NCI-H146 treated with DMSO at 0.1 percent for 48 hours (cell line): ENCODE measurements around the gene P3H4.
A peak's percentile ranks its signal among the peaks of the same experiment; 100 is the strongest.

Experiments
- DNase-seq: peaks from one replicate; lab custom pipeline; 2025; ENCODE audit not compliant: unreplicated experiment; lab: John Stamatoyannopoulos, UW

The P3H4 gene

DNA sequence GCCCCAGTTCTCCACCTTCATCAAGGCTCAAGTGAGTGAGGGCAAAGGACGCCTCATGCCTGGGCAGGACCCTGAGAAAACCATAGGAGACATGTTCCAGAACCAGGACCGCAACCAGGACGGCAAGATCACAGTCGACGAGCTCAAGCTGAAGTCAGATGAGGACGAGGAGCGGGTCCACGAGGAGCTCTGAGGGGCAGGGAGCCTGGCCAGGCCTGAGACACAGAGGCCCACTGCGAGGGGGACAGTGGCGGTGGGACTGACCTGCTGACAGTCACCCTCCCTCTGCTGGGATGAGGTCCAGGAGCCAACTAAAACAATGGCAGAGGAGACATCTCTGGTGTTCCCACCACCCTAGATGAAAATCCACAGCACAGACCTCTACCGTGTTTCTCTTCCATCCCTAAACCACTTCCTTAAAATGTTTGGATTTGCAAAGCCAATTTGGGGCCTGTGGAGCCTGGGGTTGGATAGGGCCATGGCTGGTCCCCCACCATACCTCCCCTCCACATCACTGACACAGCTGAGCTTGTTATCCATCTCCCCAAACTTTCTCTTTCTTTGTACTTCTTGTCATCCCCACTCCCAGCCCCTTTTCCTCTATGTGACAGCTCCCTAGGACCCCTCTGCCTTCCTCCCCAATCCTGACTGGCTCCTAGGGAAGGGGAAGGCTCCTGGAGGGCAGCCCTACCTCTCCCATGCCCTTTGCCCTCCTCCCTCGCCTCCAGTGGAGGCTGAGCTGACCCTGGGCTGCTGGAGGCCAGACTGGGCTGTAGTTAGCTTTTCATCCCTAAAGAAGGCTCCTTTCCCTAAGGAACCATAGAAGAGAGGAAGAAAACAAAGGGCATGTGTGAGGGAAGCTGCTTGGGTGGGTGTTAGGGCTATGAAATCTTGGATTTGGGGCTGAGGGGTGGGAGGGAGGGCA lies 10.7 kb upstream of the P3H4 start:
- no peak for DNase-seq

DNA sequence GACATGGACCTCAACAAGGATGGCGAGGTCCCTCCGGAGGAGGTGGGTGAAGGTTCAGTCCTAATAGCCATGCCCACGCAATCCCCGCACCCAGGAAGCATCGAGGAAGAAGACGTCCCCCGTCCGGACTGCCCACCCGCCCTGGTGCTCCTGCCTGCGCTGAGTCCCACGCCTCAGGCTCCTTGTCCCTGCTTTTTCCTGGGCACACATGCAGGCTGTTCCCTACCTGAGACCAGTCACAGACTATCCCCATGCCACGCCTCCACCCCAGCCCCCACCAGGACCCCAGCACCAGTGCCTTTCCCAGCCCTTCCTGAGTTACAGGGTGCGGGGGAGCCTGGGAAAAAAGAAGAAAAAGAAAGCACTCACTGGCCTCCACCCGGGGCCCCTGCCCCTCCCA lies 10.0 kb upstream of the P3H4 start:
- no peak for DNase-seq

DNA sequence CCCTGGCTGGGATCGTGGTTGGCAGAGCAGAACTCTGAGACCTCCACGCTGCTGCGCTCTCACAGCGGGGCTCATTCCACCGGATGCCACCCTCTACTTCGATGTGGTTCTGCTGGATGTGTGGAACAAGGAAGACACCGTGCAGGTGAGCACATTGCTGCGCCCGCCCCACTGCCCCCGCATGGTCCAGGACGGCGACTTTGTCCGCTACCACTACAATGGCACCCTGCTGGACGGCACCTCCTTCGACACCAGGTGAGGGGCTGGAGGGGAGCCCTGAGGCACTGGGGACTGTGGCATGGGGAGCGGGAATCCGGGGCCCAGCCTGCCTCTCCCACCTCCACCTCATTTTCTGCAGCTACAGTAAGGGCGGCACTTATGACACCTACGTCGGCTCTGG lies 6.3 kb upstream of the P3H4 start:
- no peak for DNase-seq

- DNase-seq = no peak
Measured at GRCh38 chr17:41816637-41817320, 5.0 kb upstream of the P3H4 start.

DNA sequence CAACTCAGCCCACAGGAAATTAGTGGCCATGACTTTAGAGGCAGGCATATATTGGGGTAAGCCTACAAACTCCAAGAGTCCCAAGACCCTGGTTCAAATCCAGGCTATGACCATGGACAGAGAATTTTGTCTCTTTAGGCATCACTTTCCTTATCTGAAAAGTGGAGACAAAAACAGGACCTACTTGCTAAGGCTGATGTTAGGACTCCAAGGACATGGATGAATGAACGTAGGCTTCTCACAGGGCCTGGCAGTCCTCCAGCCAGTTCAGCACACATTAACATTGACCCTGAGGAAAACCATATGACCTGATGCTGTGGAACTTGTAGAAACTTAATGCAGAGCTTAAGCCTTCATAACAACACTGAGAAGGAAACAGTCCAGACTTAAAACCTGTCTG lies 2.4 kb upstream of the P3H4 start:
- DNase-seq = no peak

DNA sequence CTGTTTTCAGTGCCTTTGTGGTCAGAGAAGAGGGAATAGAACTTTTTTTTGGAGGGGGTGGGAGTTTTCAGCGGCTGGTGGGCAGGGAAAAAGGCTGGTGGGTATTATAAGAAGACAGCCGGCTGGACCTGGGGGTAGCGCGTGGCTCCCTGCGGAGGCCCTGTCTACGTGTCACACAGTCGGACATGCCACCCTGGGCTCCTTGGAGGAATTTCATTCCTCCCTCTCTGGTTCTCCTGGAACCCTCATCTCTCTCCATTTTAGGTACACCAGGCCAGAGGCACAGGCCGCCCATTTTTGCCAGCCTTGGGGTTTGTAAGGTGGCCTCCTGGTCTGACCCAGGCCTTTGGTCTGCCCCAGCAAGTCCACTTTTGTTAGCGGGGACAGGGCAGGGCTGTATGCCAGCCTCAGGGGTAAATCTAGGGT lies 2.0 kb upstream of the P3H4 start:
- DNase-seq = no peak

DNA sequence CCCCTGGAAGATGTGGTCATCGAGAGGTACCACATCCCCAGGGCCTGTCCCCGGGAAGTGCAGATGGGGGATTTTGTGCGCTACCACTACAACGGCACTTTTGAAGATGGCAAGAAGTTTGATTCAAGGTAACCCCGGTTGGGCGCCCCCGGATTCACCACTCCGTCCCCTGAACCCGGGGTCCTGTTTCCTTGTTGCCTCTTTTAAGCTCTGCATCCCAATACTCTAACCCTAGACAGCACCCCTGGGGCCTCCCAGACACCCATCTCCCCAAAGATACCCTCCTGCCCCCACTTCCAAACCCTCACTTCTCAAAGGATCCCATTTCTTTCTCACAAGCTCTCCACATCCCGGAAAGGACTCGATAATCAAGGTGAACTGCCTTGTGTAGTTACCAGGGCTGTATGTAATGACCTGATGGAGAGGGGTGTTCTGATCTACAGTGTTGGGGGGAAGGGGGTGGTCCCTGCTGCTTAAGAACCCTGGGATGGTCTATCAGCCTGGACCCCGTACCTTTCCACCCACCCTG lies 1.5 kb upstream of the P3H4 start:
- no peak for DNase-seq

- peak; percentile 87 for DNase-seq
Measured at GRCh38 chr17:41812381-41813151, 817 bp upstream of the P3H4 start, which contains the start of gene FKBP10. Gene FKBP10, plus strand, starts transcription at chr17:41813004. Its CDS starts 31 bp downstream, at chr17:41813035.

DNA sequence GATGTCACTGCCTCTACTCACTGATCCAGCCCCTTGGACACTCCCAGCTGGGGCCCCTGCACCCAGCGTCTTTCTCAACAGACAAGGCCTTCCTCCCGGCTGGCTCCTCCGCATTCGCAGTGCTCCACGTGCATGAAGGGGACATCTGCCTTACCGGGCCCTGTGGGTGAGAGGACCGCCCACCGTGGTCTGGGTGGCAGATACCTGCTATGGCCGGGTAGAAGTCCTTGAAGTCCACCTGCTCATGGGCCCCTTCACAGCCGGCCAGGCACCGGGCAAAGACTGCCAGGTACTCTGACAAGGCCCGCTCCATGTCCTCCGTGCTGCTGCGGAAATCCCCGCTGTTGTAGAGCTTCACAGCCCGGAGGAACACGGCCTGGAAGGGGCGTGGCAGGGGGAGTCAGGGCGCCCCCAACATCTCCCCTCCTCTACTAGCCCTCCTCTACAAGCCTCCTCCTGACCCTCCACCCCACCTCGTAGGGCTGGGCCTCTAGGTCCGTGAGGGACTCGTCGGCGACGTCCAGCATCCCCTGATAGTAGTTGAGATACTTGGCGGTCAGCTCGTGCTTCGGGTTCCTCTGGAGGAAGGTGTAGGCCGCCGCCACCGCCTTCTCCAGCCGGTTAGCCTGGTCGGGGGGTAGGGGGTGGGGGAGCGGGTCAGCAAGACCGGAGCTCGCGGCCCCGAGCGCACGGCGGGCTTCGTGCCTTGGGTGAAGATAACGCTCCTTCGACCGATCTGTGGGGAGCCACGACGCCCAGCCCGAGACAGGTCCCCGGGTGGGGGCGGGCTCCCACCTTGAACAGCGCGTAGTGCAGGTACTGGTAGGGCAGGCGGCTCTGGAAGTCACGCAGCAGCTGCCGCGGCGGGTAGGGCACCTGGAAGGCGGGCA lies 845 bp downstream of the P3H4 start:
- DNase-seq = no peak

GRCh38 chr17:41806685-41807445 lies 4.9 kb downstream of the P3H4 start:
- no peak for DNase-seq

DNA sequence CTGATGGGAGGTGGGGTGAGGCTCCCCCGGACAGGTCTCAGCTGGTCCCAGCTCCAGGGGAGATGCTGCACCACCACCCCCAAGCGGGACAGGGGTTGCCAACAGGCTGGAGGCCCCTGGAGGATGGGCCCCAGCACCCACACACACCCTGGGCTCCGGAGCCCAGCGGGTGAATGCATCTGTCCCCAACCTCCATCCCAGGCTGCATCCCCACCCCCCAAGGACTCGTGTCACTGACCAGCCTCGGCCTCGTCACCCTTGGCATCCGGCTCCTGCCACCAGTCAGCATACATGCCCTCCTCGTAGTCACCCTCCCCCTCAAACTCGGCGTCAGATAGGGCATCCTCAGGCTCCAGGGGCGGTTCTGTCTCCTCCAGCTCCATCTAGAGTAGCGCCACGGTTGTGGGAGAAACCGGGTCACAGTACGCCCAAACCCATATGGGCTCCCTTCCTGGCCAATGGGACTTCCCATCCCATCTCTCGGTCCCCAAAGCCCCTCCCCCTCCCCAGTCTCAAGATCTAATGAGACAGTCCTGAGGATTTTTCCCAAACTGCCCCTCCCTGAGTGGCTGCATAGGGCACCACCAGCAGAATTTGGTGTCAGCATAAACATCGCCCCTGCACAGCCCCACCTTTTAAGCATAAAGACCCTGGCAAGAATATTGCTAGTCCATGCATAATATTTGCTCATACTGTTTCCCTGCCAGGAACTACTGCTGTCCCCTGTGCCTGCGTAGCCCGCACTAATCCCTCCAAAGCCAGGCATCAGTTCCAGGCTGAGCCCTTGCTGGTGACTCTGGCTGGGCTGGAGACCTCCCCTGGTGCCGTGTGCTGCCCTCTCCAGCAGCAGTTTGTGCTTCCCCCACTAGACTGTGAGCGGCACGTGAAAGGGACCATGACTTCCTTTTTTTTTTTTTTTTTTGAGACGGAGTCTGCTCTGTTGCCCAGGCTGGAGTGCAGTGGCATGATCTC lies 8.4 kb downstream of the P3H4 start:
- DNase-seq = no peak

- peak; percentile 56 for DNase-seq
Measured at GRCh38 chr17:41801374-41802271, 10.1 kb downstream of the P3H4 start.

DNA sequence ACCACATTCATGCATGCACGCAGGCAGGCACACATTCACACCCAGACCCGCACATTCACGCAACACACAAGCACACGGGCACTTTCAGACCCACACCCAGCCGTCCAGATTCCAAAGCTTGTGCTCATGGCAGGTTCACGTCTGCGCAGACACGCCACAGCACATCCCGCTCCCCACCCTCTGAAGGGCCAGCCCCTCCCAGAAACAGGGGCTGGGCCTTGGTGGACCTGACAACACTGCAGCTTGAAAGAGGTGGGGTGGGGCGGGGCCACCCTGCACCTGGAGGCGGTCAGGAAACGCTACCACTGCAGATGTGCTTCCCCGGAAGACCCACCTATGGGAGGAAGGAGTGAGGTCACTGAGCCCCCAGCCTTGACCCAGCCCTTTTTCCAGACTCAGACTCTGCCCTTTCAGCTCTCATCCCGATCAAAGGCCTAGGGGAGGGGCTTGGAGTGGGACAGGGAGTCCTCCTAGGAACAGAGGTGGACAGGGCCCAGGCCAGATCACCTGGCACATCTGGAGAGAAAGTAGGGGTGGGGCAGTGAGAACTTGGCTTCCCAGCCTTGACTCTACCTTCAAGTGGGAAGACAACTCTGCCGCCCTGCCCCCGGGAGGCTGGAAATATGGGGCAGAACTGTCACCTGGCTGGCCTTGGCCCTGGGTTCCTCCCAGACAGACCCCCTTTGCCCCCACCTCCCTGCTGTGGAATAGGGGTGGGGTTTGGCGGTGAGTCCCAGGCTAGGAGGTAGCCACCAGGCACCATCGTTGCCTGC lies 11.0 kb downstream of the P3H4 start:
- peak; percentile 65 for DNase-seq

GRCh38 chr17:41799366-41799765 lies 12.4 kb downstream of the P3H4 start:
- no peak for DNase-seq

DNA sequence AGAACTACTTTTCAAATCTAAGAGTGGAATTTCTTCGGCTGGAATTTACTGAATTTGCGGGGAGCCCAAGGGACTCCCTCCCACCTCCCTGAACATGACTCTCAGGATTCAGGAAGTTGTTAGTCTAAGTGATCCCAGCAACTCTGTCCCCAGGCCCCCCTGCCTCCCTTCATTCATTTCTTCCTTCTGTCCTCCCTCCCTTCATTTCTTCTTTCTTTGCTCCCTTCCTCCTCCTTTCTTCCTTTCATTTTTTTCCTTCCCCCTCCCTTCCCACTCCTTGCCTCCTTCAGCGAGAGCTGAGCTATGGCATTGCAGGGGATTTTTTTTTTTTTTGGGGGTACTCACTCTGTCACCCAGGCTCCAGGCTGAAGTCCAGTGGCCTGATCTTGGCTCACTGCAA lies 14.4 kb downstream of the P3H4 start:
- no peak for DNase-seq

GRCh38 chr17:41796121-41796895 lies 15.4 kb downstream of the P3H4 start:
- DNase-seq = no peak
